B cell (primary cell): ENCODE measurements around the gene PHOX2B. TPM values are rescaled to one million over a fixed set of nuclear protein-coding genes. Genes with fewer than 3 reads are reported as not detected.

Experiments
- ATAC-seq: fragments of 200-7000 bp; cut with Tn5 transposase; one replicate; pipeline ENCODE4 v1.10.0; 2021; ENCODE audit warnings: low read depth, mild to moderate bottlenecking, moderate number of reproducible peaks, moderate library complexity
- CTCF ChIA-PET: fragments of 350-600 bp; sonication (Branson Sonifier 250); formaldehyde crosslinking; loops from one replicate; lab custom pipeline; 2021; ENCODE audit warnings: antibody characterized with exemption, inconsistent platforms; lab: Charles Lee
- POLR2A ChIA-PET: fragments of 350-600 bp; sonication (Branson Sonifier 250); formaldehyde crosslinking; loops from one replicate; lab custom pipeline; 2021; ENCODE audit warnings: antibody characterized with exemption; lab: Charles Lee
- DNase-seq: peaks from one replicate; pipeline ENCODE4 v3.0.0; 2013
- H2AFZ ChIP-seq: 2 replicates; pipeline ENCODE4 v1.6.1; 2012; ENCODE audit warnings: mild to moderate bottlenecking, low read depth, low read length; ENCODE audit not compliant: insufficient read depth, poor library complexity, severe bottlenecking
- H3K27ac ChIP-seq, 2 donors: 1 replicate in 1 of 2; 2 replicates in 1 of 2; pipeline ENCODE4 v1.5.1; 2012 to 2013; ENCODE audit warnings: low read length in 2 of 2, mild to moderate bottlenecking in 2 of 2, moderate library complexity in 1 of 2
- H3K27me3 ChIP-seq, 4 experiments: fragments of 200-600 bp in 1 of 4; sonication (generic) in 1 of 4; replicated peaks in 1 of 4; 1 replicate in 2 of 4; 2 replicates in 2 of 4; pipeline versions ENCODE4 v1.6.1 to v1.7.0; 2013 to 2016; ENCODE audit warnings: low read length in 3 of 4, mild to moderate bottlenecking in 2 of 4, mixed read lengths in 1 of 4, moderate library complexity in 1 of 4; ENCODE audit not compliant: insufficient read depth in 4 of 4, control insufficient read depth in 3 of 4; ENCODE audit errors: control extremely low read depth in 1 of 4
- H3K36me3 ChIP-seq, 2 experiments: replicated peaks in 1 of 2; 1 replicate in 1 of 2; 2 replicates in 1 of 2; pipeline versions ENCODE4 v1.6.1 to v1.7.1; 2013; ENCODE audit warnings: low read length in 1 of 2; ENCODE audit not compliant: insufficient read depth in 2 of 2, control insufficient read depth in 1 of 2; ENCODE audit errors: control extremely low read depth in 1 of 2, extremely low read depth in 1 of 2
- H3K4me1 ChIP-seq, 2 donors: fragments of 200-600 bp in 1 of 2; sonication (generic) in 1 of 2; 1 replicate in 1 of 2; 2 replicates in 1 of 2; pipeline versions ENCODE4 v1.5.1 to v1.6.1; 2013 to 2017; ENCODE audit warnings: low read length in 2 of 2; ENCODE audit not compliant: control insufficient read depth in 2 of 2, insufficient read depth in 2 of 2
- H3K4me2 ChIP-seq: replicated peaks from 2 replicates; pipeline ENCODE3; 2012; ENCODE audit warnings: mild to moderate bottlenecking, low read depth, low read length; ENCODE audit not compliant: poor library complexity, severe bottlenecking
- H3K4me3 ChIP-seq, 5 experiments: fragments of 200-600 bp in 1 of 5; sonication (generic) in 1 of 5; 1 replicate in 3 of 5; 2 replicates in 2 of 5; pipeline versions ENCODE4 v1.5.1 to v1.7.0; 2011 to 2016; ENCODE audit warnings: low read length in 4 of 5, mild to moderate bottlenecking in 4 of 5, low read depth in 2 of 5, control low read depth in 1 of 5, moderate library complexity in 1 of 5; ENCODE audit not compliant: insufficient read depth in 1 of 5; ENCODE audit errors: control extremely low read depth in 1 of 5, extremely low read depth in 1 of 5
- H3K79me2 ChIP-seq: fragments of 200-600 bp; sonication (generic); one replicate; pipeline ENCODE4 v1.6.0; 2016; ENCODE audit warnings: low read length; ENCODE audit not compliant: control insufficient read depth, insufficient read depth
- H3K9ac ChIP-seq: fragments of 200-600 bp; sonication (generic); 2 replicates; pipeline ENCODE4 v1.6.1; 2017; ENCODE audit warnings: mild to moderate bottlenecking, low read length, moderate library complexity
- H3K9me3 ChIP-seq, 3 donors: one replicate each; pipeline versions ENCODE4 v1.6.1 to v1.7.1; 2013; ENCODE audit warnings: low read length in 2 of 3; ENCODE audit not compliant: control insufficient read depth in 2 of 3, insufficient read depth in 1 of 3; ENCODE audit errors: control extremely low read depth in 1 of 3
- H4K20me1 ChIP-seq: 2 replicates; pipeline ENCODE4 v1.6.0; 2012; ENCODE audit warnings: mild to moderate bottlenecking, low read length; ENCODE audit not compliant: insufficient read depth, control insufficient read depth, poor library complexity, severe bottlenecking
- H3K27ac Mint-ChIP-seq: one replicate; pipeline ENCODE4 v1.8.0; 2021; ENCODE audit warnings: mixed read lengths
- H3K27me3 Mint-ChIP-seq: one replicate; pipeline ENCODE4 v1.8.0; 2021; ENCODE audit warnings: mixed read lengths
- H3K4me1 Mint-ChIP-seq: one replicate; pipeline ENCODE4 v1.8.0; 2021; ENCODE audit warnings: mixed read lengths
- H3K4me3 Mint-ChIP-seq: one replicate; pipeline ENCODE4 v1.8.0; 2021; ENCODE audit warnings: mixed read lengths
- H3K9me3 Mint-ChIP-seq: one replicate; pipeline ENCODE4 v1.8.0; 2022; ENCODE audit warnings: mixed read lengths; ENCODE audit not compliant: insufficient read depth
- CTCF ChIP-seq: fragments of 200-600 bp; IDR thresholded peaks from one replicate; pipeline ENCODE4 v1.8.0; 2022; ENCODE audit warnings: antibody characterized with exemption, mild to moderate bottlenecking
- EZH2 ChIP-seq: IDR thresholded peaks from 2 replicates; pipeline ENCODE4 v1.6.1; 2012; ENCODE audit warnings: borderline replicate concordance, low read depth, mild to moderate bottlenecking, moderate library complexity, low read length; ENCODE audit not compliant: insufficient read depth, poor library complexity, severe bottlenecking
- WGBS: methylation state at CpG from one replicate; pipeline ENCODE4 v1.1.5; 2013; ENCODE audit warnings: missing lambda C conversion rate; ENCODE audit not compliant: insufficient coverage; 5-methylcytosine and 5-hydroxymethylcytosine counted together
- intact Hi-C: fragments of 100-400 bp; cut with micrococcal nuclease; formaldehyde crosslinking; loops from one replicate; pipeline ENCODE4 v1.10.0; 2022
- polyA plus RNA-seq: library from polyadenylated mRNA; depleted of rRNA; stranded (reverse); fragments of >200 nt; gene quantifications from 2 replicates; pipeline ENCODE4 v1.2.3, GENCODE V29; 2012
- total RNA-seq, 2 donors: library from RNA; stranded (reverse); fragments of 120-200 nt in 1 of 2; gene quantifications; 1 replicate in 1 of 2; 2 replicates in 1 of 2; pipeline versions ENCODE4 v1.2.3 to v1.2.4, GENCODE V29; 2013 to 2022

PHOX2B gene
- total and polyA plus RNA-seq, 2 donors (not counting 1 experiment from before 2014, with no cell fraction given): not detected

- peaks cover 0 to 3% (median 0%) of the 10 kb centered on the region in 3 donors for H3K9me3 ChIP-seq
- H2AFZ ChIP-seq: no peak overlapping the region
- CTCF ChIA-PET: no interaction called here
- Mint-ChIP-seq H3K27me3 (peaks cover 15% of the 10 kb centered on the region), H3K27ac (no peak overlapping the region), H3K4me3 (no peak overlapping the region), H3K4me1 (no peaks in the 10 kb centered on the region), H3K9me3 (no peaks in the 10 kb centered on the region)
- ATAC-seq (no peak), DNase-seq (no peak)
- TF ChIP-seq EZH2 (no peak), CTCF (no peak)
- H3K9ac ChIP-seq: no peak overlapping the region
- H3K4me3 ChIP-seq: no peak overlapping the region
- POLR2A ChIA-PET: no interaction called here
- H3K27ac ChIP-seq: no peak overlapping the region
- H3K4me1 ChIP-seq: no peaks in the 10 kb centered on the region
- 14% methylated on average over 4 of the region's 8 CpGs for WGBS
- no peaks in the 10 kb centered on the region for H3K79me2 ChIP-seq
- no peak overlapping the region for H3K4me2 ChIP-seq
- H4K20me1 ChIP-seq: no peaks in the 10 kb centered on the region
- H3K36me3 ChIP-seq: no peaks in the 10 kb centered on the region
- no peaks in the 10 kb centered on the region for H3K27me3 ChIP-seq
- intact Hi-C loops: no loop called here
These were observed 48.2 kb upstream of the PHOX2B start for GRCh38 chr4:41796545-41797210.

GRCh38 chr4:41795796-41796385 lies 47.4 kb upstream of the PHOX2B start:
- no peak for TF ChIP-seq CTCF
- TF ChIP-seq EZH2: no peak
- Histone ChIP-seq H3K9me3 (no peaks in the 10 kb centered on the region), H3K79me2 (no peaks in the 10 kb centered on the region), H3K9ac (no peak overlapping the region), H2AFZ (no peak overlapping the region), H3K27me3 (no peaks in the 10 kb centered on the region), H3K36me3 (no peaks in the 10 kb centered on the region), H3K4me1 (no peaks in the 10 kb centered on the region), H3K4me2 (no peak overlapping the region), H4K20me1 (no peaks in the 10 kb centered on the region), H3K4me3 (no peak overlapping the region), H3K27ac (no peak overlapping the region)
- DNase-seq (no peak), ATAC-seq (no peak)
- Mint-ChIP-seq H3K4me1 (no peaks in the 10 kb centered on the region), H3K9me3 (no peaks in the 10 kb centered on the region), H3K27me3 (peaks cover 11% of the 10 kb centered on the region), H3K4me3 (no peak overlapping the region), H3K27ac (no peak overlapping the region)
- ChIA-PET CTCF (no interaction called here), POLR2A (no interaction called here)
- 52% methylated on average over 2 of the region's 2 CpGs for WGBS
- intact Hi-C loops: no loop called here
